Endodermal cell (in vitro differentiated cells): ENCODE results near the gene GANC. TPM values are rescaled to one million over a fixed set of nuclear protein-coding genes. Genes with fewer than 3 reads are reported as not detected.
A peak's percentile ranks its signal among the peaks of the same experiment; 100 is the strongest.

Experiments
- DNase-seq: peaks from one replicate; pipeline ENCODE4 v3.0.0-alpha.2; 2017
- H3K27ac ChIP-seq: 2 replicates; pipeline ENCODE4 v1.5.1; 2013; ENCODE audit warnings: mild to moderate bottlenecking, low read depth, low read length, moderate library complexity
- H3K27me3 ChIP-seq: 2 replicates; pipeline ENCODE4 v1.6.1; 2013; ENCODE audit warnings: mild to moderate bottlenecking, low read length, moderate library complexity; ENCODE audit not compliant: insufficient read depth, control insufficient read depth, poor library complexity, severe bottlenecking
- H3K36me3 ChIP-seq: 2 replicates; pipeline ENCODE4 v1.7.0; 2013; ENCODE audit warnings: mild to moderate bottlenecking, low read length, moderate library complexity; ENCODE audit not compliant: control insufficient read depth, insufficient read depth
- H3K4me1 ChIP-seq: one replicate; pipeline ENCODE4 v1.7.0; 2013; ENCODE audit warnings: low read length; ENCODE audit not compliant: control insufficient read depth, insufficient read depth
- H3K4me3 ChIP-seq: 2 replicates; pipeline ENCODE4 v1.5.1; 2013; ENCODE audit warnings: mild to moderate bottlenecking, low read length, moderate library complexity
- H3K9ac ChIP-seq: 2 replicates; pipeline ENCODE4 v1.6.1; 2013; ENCODE audit warnings: mild to moderate bottlenecking, low read length, moderate library complexity; ENCODE audit not compliant: poor library complexity, severe bottlenecking; ENCODE audit errors: extremely low read depth
- H3K9me3 ChIP-seq: 2 replicates; pipeline ENCODE4 v1.6.1; 2013; ENCODE audit warnings: mild to moderate bottlenecking, low read length, moderate library complexity; ENCODE audit not compliant: control insufficient read depth
- H3K27ac Mint-ChIP-seq: 2 replicates; pipeline ENCODE4 v1.8.0; 2020; ENCODE audit warnings: mixed read lengths
- H3K27me3 Mint-ChIP-seq: 2 replicates; pipeline ENCODE4 v1.8.0; 2021; ENCODE audit warnings: mild to moderate bottlenecking, mixed read lengths; ENCODE audit not compliant: insufficient read depth
- H3K36me3 Mint-ChIP-seq: 2 replicates; pipeline ENCODE4 v1.8.0; 2020; ENCODE audit warnings: low read depth, mixed read lengths
- H3K4me1 Mint-ChIP-seq: 2 replicates; pipeline ENCODE4 v1.8.0; 2020; ENCODE audit warnings: mixed read lengths
- H3K4me3 Mint-ChIP-seq: 2 replicates; pipeline ENCODE4 v1.8.0; 2020; ENCODE audit warnings: mild to moderate bottlenecking, moderate library complexity, mixed read lengths
- H3K9me3 Mint-ChIP-seq: 2 replicates; pipeline ENCODE4 v1.8.0; 2020; ENCODE audit warnings: mild to moderate bottlenecking, mixed read lengths
- WGBS, 2 experiments: methylation state at CpG; one replicate each; pipeline versions ENCODE4 v1.1.5 to v1.1.7; 2013; ENCODE audit warnings: missing lambda C conversion rate in 2 of 2, mixed read lengths in 1 of 2; ENCODE audit not compliant: insufficient coverage in 1 of 2, insufficient read length in 1 of 2; 5-methylcytosine and 5-hydroxymethylcytosine counted together
- total RNA-seq, 2 donors: library from RNA; stranded (reverse); fragmentation: NEBNext Ultra II Directional in 1 of 2; extraction: Animal tissue kit (Norgen Biotek cat#: 25700) in 1 of 2; gene quantifications; 2 replicates in 1 of 2; 3 replicates in 1 of 2; pipeline ENCODE4 v1.2.1, GENCODE V29; 2021
- TF ChIP-seq, protein P1 (sequence below): fragments of 200-600 bp; sonication (generic); conservative IDR thresholded peaks from 2 replicates; pipeline ENCODE4 v1.5.0; 2021; ENCODE audit warnings: antibody characterized with exemption, mild to moderate bottlenecking

GANC gene
- total RNA-seq, 2 donors from 2014 or later: 13.8 to 17.1 TPM

DNA sequence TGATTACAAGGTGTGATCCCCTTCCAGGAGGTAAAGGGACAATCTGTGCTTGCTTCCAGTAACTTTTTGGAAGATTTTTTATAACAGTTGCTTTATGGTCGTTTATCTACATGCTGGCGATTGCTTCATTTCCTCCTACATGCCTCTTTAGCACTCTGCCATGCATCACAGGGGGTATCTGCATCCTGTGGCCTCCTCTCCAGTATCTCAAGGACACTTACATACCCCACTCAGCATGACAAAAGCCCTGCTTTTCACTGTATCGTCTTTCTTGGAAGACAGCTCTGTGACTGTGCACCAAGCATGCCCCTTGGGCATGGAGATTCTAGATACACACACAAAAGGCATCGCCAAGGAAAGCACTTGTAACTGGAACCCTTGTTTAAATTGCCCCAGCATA is 111.6 kb downstream of the GANC start:
- no peak overlapping the region for H3K4me3 ChIP-seq
- H3K4me1 ChIP-seq: no peaks in the 10 kb centered on the region
- H3K9ac ChIP-seq: no peak overlapping the region
- Mint-ChIP-seq H3K4me3 (no peak overlapping the region), H3K9me3 (no peaks in the 10 kb centered on the region), H3K4me1 (peaks cover 12% of the 10 kb centered on the region), H3K36me3 (no peaks in the 10 kb centered on the region), H3K27me3 (peaks cover 3% of the 10 kb centered on the region), H3K27ac (no peak overlapping the region)
- H3K27me3 ChIP-seq: no peaks in the 10 kb centered on the region
- WGBS, 2 experiments: 43 to 51% methylated on average over 3 to 4 of the region's 4 CpGs
- H3K36me3 ChIP-seq: no peaks in the 10 kb centered on the region
- H3K9me3 ChIP-seq: no peaks in the 10 kb centered on the region
- H3K27ac ChIP-seq: no peak overlapping the region
- DNase-seq: peak; percentile 71
- TF ChIP-seq, protein P1, sequence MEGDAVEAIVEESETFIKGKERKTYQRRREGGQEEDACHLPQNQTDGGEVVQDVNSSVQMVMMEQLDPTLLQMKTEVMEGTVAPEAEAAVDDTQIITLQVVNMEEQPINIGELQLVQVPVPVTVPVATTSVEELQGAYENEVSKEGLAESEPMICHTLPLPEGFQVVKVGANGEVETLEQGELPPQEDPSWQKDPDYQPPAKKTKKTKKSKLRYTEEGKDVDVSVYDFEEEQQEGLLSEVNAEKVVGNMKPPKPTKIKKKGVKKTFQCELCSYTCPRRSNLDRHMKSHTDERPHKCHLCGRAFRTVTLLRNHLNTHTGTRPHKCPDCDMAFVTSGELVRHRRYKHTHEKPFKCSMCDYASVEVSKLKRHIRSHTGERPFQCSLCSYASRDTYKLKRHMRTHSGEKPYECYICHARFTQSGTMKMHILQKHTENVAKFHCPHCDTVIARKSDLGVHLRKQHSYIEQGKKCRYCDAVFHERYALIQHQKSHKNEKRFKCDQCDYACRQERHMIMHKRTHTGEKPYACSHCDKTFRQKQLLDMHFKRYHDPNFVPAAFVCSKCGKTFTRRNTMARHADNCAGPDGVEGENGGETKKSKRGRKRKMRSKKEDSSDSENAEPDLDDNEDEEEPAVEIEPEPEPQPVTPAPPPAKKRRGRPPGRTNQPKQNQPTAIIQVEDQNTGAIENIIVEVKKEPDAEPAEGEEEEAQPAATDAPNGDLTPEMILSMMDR: no peak

DNA sequence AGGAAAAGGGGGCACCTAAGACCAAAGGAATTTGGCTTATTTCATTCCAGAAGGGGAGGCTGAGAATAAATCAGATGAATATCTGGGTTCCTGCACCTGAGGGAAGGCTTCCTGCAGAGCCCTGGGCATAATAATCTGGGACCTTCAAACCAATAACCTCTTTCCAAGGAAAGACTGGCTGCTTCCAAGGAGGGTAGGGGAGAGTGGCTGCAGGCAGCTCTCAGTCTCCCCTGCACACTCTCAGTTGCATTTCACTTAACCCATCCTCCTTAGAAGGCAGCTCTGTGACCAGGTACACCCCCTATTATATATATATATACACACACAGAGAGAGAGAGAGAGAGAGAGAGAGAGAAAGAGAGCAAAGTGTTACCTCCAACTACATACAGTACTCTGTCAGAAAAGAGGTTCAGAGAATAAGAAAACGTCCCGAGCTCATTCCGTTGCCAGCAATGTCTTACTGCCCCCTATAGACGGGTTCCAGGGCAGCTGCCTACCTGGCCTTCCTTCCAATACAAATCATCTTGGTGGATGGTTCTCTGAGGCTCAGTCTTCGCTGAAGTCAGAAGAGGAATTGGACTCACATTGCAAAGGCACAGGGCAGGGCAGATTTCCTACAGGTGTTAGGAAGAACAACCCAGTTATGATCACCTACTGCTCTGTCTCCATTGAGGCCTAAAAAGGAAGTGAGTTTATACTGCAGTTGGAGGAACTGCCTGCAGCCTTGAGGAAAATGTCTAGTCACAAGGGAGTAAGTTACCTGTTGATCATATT is 112.4 kb downstream of the GANC start:
- no peak overlapping the region for H3K27ac ChIP-seq
- H3K4me1 ChIP-seq: no peaks in the 10 kb centered on the region
- H3K9me3 ChIP-seq: no peaks in the 10 kb centered on the region
- peak; percentile 91 for DNase-seq
- TF ChIP-seq, protein P1: peak; percentile 92
- H3K27me3 ChIP-seq: no peaks in the 10 kb centered on the region
- Mint-ChIP-seq H3K4me1 (peaks cover 12% of the 10 kb centered on the region), H3K27ac (no peak overlapping the region), H3K27me3 (peaks cover 3% of the 10 kb centered on the region), H3K4me3 (no peak overlapping the region), H3K36me3 (no peaks in the 10 kb centered on the region), H3K9me3 (no peaks in the 10 kb centered on the region)
- no peak overlapping the region for H3K9ac ChIP-seq
- 11 to 15% methylated on average over 4 to 5 of the region's 5 CpGs for WGBS, 2 experiments
- H3K36me3 ChIP-seq: no peaks in the 10 kb centered on the region
- no peak overlapping the region for H3K4me3 ChIP-seq

DNA sequence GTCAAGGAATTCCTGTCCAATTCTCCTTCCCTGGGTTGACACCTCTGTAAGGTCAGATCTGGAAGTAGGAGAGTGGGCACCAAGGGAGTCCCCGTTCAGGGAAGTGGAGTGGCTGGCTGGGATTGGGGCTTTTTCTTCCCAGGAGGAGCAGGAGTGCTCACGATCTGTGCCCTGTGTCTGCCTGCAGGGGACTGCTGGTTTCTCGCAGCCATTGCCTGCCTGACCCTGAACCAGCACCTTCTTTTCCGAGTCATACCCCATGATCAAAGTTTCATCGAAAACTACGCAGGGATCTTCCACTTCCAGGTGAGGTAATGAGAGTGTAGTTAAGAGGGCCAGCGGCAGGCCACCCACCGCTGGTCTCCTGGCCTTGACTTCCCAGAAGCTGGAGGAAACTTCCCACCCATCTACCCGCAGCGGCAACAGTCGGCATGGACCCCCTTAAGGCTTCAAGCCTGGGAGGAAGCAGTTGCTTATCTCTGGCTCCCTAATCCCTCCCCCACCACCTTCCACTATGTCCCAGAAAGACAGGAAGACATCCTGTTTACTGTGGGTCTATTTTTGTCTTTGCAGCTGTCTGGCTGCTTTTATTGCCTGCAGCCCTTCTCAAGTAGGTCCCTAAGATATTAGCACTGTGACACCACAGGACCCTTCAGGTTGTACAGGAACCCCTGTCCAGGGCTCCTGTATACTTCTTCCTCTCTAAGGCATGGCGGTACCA is 113.1 kb downstream of the GANC start:
- TF ChIP-seq, protein P1: no peak
- H3K27me3 Mint-ChIP-seq: peaks cover 3% of the 10 kb centered on the region
- peaks cover 12% of the 10 kb centered on the region for H3K4me1 Mint-ChIP-seq
- H3K4me3 ChIP-seq: no peak overlapping the region
- no peaks in the 10 kb centered on the region for H3K36me3 Mint-ChIP-seq
- H3K36me3 ChIP-seq: no peaks in the 10 kb centered on the region
- no peak overlapping the region for H3K27ac Mint-ChIP-seq
- H3K9me3 ChIP-seq: no peaks in the 10 kb centered on the region
- no peak for DNase-seq
- H3K4me3 Mint-ChIP-seq: no peak overlapping the region
- H3K27ac ChIP-seq: no peak overlapping the region
- no peaks in the 10 kb centered on the region for H3K27me3 ChIP-seq
- no peaks in the 10 kb centered on the region for H3K9me3 Mint-ChIP-seq
- WGBS, 2 experiments: 80 to 96% methylated on average over 4 to 12 of the region's 12 CpGs
- H3K9ac ChIP-seq: no peak overlapping the region
- no peaks in the 10 kb centered on the region for H3K4me1 ChIP-seq
